Stimulated activated CD4-positive, alpha-beta T cell treated with anti-CD3 and anti-CD28 coated beads, Interleukin-1b, Interleukin-23, amount 100 ng/mL, for 4 hours (primary cell): Measurements from ENCODE around the gene LCK.
"Not testable (repeated sequence)": the region's sequence is repeated elsewhere in the genome, so short reads cannot be mapped to it uniquely, and the experiment has no call there.

Experiments used
- DNase-seq, 2 donors: peaks; one replicate each; pipeline ENCODE4 v3.0.0-alpha.2; 2020; ENCODE audit warnings: low read depth in 2 of 2

Gene LCK

GRCh38 chr1:32273391-32274208, 22.5 kb downstream of the LCK start:
- DNase-seq = peak; percentile 62 to 81

DNA sequence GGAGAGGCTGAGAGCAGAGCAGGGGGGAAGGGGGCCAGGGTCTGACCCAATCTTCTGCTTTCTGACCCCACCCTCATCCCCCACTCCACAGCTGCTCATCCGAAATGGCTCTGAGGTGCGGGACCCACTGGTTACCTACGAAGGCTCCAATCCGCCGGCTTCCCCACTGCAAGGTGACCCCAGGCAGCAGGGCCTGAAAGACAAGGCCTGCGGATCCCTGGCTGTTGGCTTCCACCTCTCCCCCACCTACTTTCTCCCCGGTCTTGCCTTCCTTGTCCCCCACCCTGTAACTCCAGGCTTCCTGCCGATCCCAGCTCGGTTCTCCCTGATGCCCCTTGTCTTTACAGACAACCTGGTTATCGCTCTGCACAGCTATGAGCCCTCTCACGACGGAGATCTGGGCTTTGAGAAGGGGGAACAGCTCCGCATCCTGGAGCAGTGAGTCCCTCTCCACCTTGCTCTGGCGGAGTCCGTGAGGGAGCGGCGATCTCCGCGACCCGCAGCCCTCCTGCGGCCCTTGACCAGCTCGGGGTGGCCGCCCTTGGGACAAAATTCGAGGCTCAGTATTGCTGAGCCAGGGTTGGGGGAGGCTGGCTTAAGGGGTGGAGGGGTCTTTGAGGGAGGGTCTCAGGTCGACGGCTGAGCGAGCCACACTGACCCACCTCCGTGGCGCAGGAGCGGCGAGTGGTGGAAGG, 23.7 kb downstream of the LCK start:
- DNase-seq = no peak

GRCh38 chr1:32275424-32275823, 24.4 kb downstream of the LCK start:
- no peak for DNase-seq

- no peak for DNase-seq
Observed at GRCh38 chr1:32276032-32276782, 25.1 kb downstream of the LCK start.

GRCh38 chr1:32284777-32285176, 33.7 kb downstream of the LCK start:
- DNase-seq = not testable (repeated sequence)

DNA sequence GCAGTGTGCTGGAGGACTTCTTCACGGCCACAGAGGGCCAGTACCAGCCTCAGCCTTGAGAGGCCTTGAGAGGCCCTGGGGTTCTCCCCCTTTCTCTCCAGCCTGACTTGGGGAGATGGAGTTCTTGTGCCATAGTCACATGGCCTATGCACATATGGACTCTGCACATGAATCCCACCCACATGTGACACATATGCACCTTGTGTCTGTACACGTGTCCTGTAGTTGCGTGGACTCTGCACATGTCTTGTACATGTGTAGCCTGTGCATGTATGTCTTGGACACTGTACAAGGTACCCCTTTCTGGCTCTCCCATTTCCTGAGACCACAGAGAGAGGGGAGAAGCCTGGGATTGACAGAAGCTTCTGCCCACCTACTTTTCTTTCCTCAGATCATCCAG, 34.6 kb downstream of the LCK start:
- DNase-seq = no peak

DNA sequence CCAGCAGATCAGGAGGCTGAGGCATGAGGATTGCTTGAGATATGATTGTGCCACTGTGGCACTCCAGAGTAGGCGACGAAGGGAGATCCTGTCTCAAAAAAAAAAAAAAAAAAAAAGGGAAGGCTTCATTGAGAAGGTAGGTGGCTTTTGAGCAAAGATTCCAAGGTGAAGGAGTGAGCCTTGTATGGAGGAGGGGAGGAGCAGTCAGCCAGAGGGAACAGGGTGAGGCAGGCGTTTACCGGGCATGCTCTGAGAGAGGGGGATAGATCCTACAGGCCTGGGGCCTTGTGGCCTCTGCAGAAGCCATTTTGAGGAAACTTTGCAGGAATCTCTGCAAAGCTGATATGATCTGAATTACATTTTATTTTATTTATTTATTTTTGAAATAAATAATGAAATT, 35.7 kb downstream of the LCK start:
- no peak for DNase-seq

DNA sequence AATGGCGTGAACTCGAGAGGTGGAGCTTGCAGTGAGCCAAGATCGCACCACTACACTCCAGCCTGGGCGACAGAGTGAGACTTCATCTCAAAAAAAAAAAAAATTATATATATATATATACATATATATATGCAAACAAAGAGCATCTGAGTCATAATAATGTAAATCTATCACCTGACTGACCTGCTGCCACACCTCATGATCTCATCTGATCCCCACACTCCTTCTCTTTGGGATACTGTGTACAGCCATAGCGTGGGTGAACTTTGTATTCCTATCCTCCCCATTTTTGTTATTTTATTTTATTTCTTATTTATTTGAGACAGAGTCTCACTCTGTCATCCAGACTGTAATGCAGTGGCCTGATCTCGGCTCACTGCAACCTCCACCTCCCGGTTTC, 38.2 kb downstream of the LCK start:
- DNase-seq = no peak

DNA sequence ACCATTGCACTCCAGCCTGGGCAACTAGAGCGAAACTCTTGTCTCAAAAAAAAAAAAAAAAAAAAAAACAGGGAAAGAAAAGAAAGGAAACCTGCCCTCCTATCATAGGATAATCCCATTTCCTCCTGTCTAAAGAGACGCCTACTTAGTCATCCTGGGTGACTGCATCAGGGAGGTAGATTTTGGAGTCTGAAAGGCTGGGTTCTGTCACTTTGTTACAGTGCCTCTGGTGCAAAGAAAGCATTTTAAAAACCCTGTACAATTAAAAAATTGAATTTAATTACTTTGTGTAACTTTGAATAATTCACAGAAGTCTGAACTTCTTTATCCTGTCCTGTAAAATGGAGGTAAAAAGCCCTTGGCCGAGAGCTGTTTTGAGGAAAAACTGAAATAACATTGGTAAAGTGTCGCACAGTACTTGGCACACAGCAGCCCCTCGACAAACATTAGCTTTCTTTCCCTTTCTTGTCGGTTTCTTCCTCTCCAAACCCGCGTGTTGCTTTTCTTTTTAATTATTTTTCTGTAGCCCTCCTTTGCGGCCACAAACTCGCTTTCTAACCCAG, 40.2 kb downstream of the LCK start:
- DNase-seq = no peak

- peak; percentile 92 to 94 for DNase-seq
Observed at GRCh38 chr1:32291708-32292538, 40.9 kb downstream of the LCK start, which contains the start of gene HDAC1. TSS of gene HDAC1 (plus strand) at chr1:32292083. CDS start at chr1:32292170, 87 bp downstream.

GRCh38 chr1:32298211-32298610, 47.1 kb downstream of the LCK start:
- DNase-seq = not testable (repeated sequence)

GRCh38 chr1:32299327-32299726, 48.3 kb downstream of the LCK start:
- no peak for DNase-seq

GRCh38 chr1:32303358-32303757, 52.3 kb downstream of the LCK start:
- no peak for DNase-seq

DNA sequence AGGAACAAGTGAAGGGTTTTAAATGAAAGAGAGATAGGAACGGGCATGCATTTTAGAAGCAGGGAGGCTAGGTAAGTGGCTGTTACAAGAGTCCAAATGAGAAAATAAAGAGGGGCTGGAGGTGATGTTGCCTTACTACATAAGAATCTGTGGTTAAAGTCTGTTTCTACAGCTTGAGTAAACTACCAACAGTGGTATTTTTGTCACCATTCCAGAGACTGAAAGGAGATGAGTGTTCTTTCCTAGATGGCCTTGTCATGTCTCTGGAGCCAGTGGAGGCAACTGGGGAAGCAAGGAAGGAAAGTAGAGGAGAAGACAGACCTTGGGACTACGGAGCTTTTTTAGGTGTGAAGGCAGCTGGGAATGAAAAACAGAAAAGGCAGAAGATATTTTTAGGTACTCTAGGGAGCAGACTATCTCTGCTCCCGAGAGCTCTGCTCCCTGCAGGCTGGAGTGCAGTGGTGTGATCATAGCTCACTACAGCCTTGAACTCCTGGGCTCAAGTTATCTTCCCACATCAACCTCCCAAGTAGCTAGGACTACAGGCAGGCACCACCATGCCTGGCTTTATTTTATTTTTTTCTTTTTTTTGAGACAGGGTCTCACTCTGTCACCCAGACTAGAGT, 53.0 kb downstream of the LCK start:
- no peak for DNase-seq

DNA sequence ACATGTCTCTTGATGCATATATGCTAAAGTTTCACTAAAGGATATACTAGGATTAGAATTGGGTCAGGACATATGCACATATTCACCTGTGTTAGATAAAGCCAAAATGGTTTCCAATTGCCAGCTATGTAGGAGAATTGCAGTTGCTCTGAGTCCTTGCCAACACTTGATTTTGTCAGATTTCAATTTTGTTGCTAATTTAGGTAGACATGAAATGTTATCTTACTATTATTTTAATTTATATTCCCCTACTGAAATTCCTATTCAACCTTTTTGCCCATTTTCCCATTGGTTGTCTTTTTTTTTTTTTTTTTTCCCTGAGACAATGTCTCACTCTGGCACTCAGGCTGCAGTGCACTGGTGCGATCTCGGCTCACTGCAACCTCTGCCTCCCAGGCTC, 54.2 kb downstream of the LCK start:
- DNase-seq = no peak

DNA sequence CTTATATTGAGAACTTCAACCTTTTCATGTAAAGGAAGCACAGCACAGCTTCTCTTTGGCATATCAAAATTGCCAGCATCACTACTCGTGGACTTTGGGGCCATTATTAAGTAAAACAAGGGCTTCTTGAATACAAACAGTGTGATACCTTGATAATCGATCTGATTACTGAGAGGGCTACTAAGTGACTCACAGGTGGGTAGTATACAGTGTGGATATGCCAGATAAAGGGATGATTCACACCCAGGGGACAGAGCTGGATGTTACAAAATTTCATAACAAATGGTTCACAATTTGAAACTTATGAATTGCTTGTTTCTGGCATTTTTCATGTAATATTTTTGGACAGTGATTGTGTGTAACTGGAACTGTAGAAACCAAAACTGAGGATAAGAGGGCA, 56.3 kb downstream of the LCK start:
- no peak for DNase-seq

DNA sequence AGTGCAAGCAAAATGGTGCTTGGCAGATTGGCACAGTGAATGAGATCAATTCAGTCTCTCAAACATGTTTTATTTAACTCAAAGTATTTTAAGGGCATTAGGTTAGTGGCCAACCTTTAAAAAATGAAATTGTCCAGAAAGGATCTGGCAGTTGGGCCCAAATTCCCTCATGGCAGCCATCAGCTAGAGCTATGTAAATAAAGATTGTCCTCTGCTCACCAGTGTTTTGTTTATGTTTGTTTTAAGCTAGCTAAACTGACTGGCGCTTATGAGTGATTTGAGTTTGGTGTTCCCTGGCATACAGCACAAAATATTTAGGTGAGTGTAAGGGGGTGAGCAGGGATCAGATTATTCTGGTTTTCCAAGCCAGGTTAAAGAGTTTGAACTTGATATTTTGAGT, 58.9 kb downstream of the LCK start:
- DNase-seq = no peak

GRCh38 chr1:32311709-32312393, 60.8 kb downstream of the LCK start:
- no peak for DNase-seq

DNA sequence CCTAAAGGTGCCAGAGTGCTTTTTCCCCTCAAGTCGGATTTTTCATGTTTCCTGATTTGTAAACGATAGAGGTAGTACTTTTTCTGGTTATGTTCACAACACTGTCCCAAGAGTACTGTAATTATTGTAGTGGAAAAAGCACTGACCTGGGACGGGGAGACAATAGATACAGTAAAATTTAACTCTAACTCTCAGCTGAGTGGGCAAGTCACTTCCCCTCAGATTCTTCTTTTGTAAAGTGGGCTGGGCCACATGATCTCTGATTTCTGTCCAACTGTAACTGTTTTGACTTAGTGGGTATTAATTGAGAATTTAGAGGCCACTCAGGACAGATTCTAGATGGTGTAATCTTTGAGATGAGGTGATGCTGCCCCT, 65.8 kb downstream of the LCK start:
- no peak for DNase-seq
